HG03175 (cell line): ENCODE data around the gene NCR3LG1.
A peak's percentile ranks its signal among the peaks of the same experiment; 100 is the strongest.

Experiments used
- ATAC-seq: cut with Tn5 transposase; IDR thresholded peaks from one replicate; pipeline ENCODE4 v1.9.1; 2021; ENCODE audit warnings: mild to moderate bottlenecking, moderate library complexity; ENCODE audit not compliant: unreplicated experiment

The NCR3LG1 gene

DNA sequence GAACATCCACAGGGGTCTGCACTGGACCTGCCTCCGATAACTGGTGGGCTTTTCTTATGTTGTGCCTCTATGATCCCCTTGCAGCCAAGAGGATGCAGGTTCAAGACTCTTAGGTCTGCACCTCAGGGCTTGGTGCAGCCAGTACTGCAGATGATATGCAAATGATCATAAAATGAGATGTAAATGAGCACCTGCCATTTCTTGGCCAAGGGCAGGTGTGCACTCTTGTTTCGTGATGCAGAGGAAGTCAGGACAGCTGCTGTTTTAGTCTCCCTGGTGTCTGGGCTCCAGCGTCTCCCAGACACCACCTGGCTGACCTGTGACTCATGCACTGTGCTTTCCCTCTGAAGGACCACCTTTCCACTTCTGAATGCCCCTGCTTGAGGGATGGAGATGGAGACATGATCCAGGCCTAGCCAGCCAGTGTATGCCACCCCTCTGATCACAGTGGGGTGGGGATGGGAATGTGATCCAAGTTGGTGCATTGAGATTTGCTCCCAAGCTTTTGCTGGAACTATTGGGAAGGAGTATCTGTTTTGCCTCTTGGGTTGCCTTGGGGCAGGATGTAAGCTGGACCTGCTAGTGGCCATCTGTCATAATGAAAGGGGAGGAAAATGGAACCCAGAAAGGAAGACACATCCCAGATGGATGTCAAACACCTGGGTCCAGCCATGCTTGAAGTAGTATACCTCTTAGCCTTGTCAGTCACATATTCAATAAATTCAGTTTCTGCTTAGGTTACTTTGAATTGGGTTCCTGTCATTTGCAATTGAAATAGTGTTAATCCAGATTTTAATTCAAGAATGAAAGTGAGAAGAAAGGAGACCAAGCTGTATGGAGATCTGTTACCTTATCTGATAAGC lies 40.1 kb downstream of the NCR3LG1 start:
- ATAC-seq, result no peak

DNA sequence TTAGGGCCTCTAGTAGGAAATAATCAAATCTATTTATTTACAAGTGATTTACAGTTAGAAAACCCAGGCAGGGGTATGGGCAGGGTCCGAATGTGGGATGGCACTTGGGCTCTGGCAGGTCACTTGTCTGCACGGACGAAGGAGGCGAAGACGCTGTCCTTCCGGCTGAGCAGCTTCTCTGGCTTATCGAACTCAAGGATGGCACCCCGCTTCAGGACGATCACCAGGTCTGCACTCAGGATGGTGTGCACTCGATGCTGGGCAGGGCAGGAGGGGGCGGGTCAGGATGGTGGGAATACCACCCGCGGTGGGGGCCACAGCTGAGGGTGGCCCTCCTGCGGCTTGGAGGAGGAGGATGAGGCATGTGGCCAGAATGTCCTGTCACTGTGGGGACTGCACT lies 41.3 kb downstream of the NCR3LG1 start:
- ATAC-seq, result no peak

DNA sequence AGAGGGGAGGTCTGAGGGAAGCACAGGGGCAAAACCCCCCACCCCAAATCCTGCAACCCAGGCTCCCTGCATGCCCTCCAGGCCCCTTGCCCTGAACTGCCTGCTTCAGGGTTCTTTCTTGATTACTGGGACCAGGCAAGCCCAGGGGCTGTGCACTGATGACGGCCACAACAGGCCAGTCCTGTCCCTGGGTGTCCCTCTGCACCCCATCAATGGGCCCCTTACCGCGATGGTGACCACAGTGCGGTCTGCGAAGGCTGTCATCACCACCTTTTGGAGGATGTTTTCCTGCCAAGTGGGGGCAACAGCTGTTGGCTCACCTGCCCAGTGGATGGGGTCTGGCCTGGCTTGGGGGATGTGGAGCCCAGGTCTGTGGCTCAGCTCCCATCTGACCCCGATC lies 41.9 kb downstream of the NCR3LG1 start:
- no peak for ATAC-seq

DNA sequence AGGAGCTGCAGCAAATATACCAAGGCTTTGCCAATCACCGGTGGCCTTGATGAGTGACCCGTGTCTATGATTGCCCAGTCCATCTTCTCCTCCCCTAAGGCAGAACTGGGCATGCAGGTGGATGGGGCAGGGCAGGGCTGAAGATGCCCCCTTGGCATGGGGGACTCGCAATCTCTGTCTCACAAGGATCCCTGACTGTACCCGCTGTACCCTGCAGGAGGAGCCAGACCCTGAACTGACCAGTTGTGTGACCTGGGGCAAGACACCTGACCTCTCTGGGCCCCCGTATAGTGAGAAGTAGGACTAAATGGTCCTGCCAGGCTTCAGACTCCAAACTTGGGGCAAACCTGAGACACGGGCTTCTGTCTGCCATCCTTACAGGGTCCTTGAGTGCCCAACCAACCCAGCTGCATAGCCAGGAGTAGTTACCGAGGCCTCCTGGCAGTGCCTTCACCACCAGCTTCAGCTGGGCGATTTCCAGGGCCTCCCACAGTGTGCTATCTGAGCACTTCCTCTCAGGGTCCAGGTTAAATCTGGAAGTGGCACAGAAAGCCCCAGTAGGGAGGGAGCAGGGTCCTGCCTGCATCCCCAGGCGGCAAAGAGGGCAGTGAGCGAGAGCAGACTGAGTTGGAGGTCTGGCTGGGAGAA lies 43.3 kb downstream of the NCR3LG1 start:
- no peak for ATAC-seq

DNA sequence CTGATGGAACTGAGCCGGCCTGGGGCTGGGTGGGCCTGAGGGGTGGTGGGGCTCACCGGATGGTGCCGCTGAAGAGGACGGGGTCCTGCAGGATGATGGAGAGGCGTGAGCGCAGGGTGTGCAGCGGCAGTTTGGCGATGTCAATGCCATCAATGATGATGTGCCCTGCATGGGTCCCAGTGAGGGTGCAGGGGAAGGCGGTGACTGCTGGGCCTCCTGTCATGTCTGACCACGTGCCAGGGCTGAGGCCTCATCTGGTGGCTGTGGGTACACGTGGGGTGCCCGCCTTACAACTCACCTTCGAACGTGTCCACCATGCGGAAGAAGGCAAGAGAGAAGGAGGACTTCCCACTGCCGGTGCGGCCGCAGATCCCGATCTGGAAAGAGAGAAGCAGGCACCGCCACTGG lies 44.0 kb downstream of the NCR3LG1 start:
- ATAC-seq, result no peak

DNA sequence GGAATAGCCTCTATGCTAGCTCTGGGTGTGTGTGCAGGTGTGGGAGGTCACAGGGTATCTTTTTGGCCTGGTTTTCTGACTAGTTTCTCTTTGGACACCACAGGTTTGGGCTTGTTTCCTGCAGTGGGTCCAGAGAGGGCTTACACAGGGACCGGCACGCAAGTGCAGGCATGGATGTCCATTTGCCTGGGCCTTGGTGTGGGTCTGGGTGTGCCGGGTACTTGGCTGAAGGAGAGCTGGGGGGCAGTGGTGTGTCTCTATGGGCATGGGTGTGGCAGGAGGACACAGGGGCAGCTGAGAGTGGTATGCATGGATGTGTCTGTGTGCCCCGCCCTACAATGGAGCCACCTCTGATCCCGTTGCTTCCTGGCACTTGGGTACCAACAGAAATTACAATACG lies 44.4 kb downstream of the NCR3LG1 start:
- ATAC-seq, result no peak

DNA sequence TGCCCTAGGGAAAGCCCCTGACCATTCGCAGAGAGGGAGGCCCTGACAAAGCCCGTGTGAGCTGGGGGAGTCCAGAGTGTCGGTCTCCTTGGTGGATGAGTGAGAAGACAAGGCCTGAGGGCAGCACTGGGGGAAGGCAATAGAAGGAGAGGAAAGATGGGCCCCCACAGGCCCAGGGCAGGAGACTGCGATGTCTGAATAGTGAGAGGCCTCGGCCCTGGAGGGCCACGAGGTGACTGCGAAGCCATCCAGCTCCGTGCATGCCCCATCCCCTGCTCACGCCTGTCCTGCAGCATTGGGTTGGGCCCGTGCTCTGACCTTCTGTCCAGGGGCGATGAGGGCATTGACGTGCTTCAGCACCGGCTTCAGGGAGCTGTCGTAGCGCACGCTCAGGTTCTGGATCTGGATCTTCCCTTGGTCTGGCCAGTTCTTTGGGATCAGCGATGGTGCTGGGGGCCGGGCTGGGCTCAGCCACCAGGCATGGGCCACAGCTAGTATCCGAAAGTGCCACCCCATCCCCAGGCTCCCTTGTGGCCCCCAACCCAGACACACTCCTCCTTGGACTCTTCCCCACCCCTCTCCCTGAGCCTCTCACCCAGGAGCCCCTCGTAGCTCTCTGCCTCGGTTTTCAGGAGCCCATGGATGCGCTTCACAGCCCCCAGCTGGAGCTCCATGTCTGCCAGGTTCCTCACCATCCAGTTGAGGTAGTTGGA lies 45.2 kb downstream of the NCR3LG1 start:
- no peak for ATAC-seq

DNA sequence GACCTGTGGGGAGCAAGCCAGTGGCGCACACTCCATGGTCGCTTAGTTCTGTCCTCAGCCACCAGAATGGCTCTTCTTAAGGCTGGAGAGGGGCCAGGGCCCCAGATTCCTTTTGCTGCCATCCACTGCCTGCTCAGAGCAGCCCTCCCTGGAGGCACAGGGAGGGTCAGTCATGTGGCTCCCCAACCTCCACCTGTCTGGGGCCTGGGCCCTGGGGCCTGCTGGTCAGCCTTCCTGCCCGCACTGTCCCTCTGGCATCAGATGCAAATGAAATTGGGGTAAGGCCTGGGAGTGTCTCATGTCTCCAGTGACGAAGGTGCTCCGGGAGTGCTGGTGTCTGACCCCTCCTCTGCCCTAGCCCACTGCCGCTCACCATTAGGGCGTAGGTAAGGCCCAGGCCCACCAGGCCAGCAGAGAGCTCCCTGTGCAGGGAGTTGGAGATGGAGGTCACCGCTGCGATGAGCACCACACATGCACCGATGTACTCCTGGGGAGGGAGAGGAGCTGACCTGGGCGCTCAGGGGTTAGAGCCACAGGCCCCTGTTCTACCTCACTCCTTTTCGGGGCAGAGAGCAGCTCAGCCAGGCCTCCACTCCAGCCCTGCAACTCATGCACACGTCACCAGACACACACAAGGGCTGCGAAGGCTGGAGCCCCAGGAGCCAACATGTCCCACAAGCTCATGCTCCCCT lies 45.9 kb downstream of the NCR3LG1 start:
- ATAC-seq, result no peak

DNA sequence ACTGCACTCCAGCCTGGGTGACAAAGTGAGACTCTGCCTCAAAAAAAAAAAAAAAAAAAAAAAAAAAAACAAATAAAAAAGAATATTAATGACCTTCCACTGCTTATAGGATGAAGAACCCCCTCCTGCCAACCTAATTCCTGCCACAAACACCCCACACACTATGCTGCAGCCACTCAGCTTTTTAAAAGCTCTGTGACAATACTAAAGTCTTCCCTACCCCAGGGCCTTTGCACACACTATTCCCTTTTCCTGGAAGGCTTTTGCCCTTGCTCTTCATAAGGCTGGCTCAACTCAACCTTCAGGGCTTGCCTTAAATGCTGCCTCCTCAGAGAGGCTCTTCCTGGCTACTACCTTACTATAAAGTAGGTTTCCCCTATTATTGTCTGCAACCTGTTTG lies 47.6 kb downstream of the NCR3LG1 start:
- no peak for ATAC-seq

DNA sequence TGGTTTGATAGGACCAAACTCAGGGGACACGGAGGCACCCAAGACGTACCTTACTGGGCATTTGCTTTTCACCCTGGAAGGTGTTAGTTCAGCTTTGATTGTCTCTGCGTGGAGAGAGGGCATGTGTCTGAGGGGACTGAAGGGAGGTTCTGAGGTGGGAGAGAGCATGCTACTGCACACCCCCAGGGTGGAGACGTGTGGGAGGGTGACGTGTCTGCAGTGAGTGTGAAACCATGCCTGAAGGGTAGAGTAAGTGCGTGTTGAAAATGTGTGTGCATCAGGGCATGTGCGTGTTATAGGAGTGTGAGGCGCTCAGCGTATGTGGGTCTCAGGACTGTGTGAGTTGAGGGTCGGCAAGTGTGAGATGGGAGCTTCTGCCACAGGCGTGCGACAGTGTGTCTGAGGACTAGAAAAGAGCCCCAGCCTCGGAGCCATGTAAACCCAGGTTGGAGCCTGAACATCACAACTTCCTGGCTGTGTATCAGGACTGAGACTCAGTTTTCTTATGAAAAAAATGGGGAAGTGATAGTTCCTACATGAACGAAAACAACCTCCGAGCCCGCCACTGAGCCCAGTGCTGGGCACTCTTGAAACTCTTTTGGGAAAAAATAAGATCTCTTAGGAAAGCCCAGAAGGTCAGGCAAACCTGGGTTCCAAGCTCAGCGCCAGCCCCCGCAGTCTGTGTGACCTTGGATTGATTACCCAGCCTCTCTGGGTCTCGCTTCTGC lies 48.6 kb downstream of the NCR3LG1 start:
- peak; percentile 70 for ATAC-seq

DNA sequence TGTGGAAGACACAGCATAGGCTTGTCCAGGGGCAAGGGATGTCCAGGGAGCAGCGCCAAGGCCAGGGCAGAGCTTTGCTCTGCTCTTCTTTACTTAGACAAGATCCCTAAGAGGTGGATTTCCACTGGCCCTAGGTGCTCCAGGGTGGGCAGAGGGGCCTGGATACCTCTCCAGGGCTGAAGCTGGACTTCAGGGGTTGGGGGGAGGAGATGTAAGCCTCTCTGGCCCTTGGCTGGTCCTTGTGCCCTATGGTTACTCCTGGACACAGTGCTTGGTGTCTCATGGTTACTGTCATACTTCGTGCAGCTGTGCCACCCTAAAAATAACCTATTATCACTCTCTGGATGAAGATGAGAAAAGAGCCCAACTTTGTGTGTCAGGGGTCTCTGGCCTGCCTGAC lies 49.7 kb downstream of the NCR3LG1 start:
- ATAC-seq, result no peak

DNA sequence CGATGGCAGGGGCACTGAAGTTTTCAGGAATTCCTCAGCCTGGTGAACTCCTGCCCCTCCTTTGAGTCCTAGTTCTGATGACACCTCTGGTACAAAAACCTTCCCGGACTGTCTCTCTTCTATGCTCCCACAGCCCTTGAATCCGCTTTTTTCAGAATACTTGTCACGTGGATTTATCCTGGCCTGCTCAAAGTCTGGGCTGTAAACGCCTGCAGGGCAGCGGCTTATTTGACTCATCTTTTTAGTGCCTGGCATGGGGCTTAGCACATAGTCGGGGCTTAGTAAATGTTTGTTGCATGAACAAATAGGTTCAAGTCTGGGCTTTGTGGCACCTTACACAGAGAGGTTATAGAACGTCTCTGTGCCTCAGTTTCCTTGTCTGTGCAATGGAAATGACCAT lies 50.2 kb downstream of the NCR3LG1 start:
- no peak for ATAC-seq

DNA sequence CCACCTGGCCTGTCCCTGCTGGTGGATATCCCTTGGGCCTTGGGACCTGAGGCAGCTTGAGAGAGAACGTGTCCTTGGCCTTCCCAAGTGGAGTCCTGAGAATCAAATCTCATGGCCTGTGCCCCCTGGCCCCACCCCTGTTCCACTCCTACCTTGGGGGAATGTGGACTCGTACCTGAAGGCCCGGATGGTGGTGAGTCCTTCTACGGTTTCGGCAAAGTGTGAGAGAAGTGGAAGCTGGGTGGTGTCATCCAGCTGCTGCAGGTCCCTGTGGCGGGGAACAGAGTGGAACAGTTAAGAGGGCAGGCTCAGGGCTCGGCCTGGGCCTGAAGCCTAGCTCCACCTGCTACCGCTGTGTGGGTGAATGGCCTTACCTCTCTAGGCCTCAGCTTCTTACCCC lies 50.9 kb downstream of the NCR3LG1 start:
- ATAC-seq, result no peak

DNA sequence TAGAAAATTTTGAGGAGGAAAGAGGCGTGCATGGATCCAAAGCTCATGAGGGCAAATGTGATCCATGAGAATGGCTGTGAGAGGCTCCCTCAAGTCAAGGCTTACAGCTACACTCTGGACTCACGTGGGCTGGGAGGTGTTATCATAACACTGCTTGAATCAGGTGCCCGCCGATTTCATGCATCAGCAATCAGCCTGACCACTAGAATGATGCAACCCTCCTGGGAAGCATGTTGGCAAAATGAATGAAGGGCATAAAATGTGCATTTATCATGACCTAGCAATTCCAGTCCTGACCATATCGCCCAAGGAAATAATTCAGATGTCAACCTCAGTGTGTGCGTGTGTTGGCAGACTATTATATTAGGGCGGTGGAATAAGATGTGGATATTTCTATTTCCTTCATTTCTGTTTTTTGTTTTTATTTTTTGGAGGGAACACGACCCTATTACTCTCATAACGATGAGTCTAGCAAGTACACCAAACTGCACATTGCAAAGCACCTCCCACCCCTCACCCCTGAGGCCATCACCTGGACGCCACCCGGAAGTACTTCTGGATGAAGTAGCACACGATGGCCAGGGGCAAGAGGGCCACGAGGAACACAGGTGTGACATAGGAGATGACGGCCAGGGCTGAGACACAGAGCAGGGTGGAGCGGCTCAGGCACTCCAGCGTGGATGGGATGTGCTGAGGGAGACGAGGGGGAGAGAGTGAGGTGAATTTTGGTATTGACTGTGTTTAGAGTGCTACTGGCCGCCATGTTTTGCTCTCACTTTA lies 52.6 kb downstream of the NCR3LG1 start:
- no peak for ATAC-seq

DNA sequence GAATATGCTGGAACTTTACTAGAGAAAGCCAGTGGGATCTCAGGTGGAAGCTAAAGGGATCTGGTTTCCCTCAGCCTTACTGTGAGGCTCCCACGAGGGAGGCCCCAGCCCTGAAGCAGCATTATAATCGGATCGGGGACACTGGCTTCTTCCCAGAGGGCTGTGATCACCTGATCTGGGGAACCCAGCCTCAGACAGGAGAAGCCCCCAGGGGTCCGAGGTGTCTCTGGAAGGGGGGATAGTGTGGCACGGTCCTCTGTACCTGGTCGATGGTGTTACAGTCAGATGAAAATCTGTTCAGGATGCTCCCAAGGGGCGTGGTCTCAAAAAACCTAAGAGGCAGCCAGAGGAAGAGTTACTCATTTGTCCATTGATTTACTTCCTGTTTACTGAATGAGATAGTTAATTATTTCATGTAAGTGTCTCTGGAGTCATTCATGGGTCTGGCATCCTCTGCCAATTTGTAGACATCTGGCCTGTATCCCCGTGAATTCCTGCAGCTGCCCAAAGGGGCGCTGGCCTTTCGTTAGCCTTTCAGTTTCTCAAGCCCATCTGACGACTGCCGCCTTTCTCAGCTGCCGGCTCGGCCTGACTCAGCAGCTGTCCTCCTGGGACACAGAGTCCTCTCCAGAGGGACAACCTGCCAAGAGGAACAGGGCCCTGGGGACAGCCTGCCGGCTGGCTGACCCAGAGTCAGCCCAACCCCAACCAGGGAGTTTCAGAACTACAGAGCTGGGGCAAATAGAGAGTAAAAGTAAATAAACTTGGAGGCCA lies 53.8 kb downstream of the NCR3LG1 start:
- ATAC-seq, result peak; percentile 63

DNA sequence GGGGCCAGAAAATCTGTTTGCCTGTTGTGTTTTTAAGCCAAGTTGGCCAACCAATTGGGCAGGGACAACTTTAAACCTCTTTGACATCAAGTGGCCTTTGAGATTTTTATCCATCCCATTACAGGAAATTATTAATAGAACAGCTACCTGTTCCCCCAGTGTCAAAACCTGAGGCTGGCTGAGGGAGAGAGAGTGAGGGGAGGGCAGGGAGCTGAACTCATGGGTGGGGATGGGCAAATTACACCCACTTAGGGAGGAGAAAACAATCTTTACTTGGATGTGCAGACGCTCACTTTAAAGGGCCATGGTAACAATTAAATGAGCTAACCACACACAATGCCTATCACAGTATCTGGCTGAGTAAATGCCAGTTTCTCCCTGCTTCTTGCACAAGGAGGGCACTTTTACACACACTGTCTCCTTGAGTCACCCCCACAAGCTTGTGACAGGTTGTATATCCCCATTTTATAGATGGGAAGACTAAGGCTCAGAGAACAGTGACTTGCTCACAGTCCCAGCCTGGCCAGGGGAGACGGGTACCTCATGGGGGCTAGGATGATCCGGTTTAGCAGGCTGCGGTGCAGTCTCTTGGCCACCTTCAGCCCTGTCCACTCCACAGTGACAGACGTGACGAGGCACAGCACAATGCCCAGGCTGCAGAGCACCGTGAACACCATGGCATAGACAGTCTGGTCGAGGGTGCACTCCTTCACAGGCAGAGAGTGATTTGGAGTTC lies 54.6 kb downstream of the NCR3LG1 start:
- ATAC-seq, result no peak

DNA sequence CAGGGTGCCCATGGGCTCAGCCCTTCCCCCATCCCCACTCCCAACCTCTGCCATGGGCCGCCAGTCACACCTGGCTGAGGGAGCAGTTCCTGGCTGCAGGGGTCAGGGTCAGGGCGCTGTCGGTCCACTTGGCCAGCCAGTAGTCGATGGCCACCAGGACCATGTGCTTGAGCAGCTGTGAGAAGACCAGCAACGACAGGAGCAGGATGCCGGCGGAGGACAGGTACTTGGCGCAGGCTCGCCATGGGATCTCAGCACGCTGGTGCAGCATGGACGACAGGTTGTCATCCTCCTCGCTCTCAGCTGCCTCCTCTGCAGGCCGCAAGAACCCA lies 55.2 kb downstream of the NCR3LG1 start:
- ATAC-seq, result no peak

DNA sequence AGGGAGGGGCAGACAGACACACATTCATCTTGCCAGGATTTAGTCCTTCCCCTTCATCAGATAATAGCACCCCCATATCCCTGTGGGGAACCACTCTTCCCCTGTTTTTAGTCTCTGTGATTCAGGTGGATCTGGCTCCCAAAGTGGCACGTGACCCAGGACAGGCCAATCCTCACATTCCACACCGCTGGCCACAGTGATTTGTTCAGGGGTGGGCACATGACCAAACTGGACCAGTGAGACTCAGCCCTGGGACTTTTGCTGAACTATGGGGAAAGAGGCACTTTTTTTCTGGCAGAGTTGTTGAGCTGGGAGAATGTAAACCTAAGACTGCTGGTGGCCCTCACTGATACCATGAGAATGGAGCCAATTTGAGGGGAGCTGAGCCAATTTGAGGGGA lies 56.0 kb downstream of the NCR3LG1 start:
- ATAC-seq, result no peak

DNA sequence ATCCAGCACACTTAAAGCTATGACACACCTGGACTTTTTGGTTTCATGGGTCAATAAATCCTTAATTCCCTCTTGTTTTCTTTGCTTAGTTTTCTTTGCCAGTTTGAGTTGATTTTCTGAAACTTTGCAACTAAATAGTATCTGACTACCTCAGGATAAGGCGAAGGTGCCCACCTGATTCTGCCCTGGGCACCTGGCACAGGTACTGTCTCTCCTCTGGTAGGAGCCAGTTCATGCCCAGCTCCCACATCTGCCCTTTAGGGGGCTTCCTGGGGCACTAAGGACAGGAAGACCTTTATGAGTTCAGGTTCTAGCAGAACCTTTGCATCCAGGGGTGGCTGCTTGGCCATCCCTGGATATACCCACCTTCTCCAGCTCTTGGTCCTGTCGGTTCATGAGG lies 56.4 kb downstream of the NCR3LG1 start:
- no peak for ATAC-seq
